K562 (cell line): ENCODE measurements around the gene HES4. TPM values are rescaled to one million over a fixed set of nuclear protein-coding genes. Genes with fewer than 3 reads are reported as not detected.

Experiments
- ATF1 ChIP-seq, 2 experiments: fragments of 450-650 bp in 1 of 2; IDR thresholded peaks; 2 replicates each; pipeline ENCODE4 v1.6.1; 2016; ENCODE audit warnings: missing compliant biosample characterization in 1 of 2, missing genetic modification characterization in 1 of 2
- CC2D1A ChIP-seq: fragments of 450-650 bp; IDR thresholded peaks from 2 replicates; pipeline ENCODE4 v1.6.1; 2017; ENCODE audit warnings: mild to moderate bottlenecking
- EP400 ChIP-seq: fragments of 450-650 bp; IDR thresholded peaks from 2 replicates; pipeline ENCODE4 v1.6.1; 2017; ENCODE audit warnings: antibody characterized with exemption, mild to moderate bottlenecking, moderate library complexity
- GATAD2B ChIP-seq: fragments of 450-650 bp; IDR thresholded peaks from 2 replicates; pipeline ENCODE4 v1.6.1; 2017; ENCODE audit warnings: mild to moderate bottlenecking, borderline replicate concordance
- HDAC3 ChIP-seq: fragments of 450-650 bp; IDR thresholded peaks from 2 replicates; pipeline ENCODE4 v1.6.1; 2018; ENCODE audit warnings: borderline replicate concordance, mild to moderate bottlenecking, moderate library complexity; ENCODE audit not compliant: partially characterized antibody
- KLF13 ChIP-seq: fragments of 450-650 bp; IDR thresholded peaks from 2 replicates; pipeline ENCODE4 v1.6.1; 2016; ENCODE audit warnings: missing genetic modification characterization, low read depth, mild to moderate bottlenecking, missing compliant biosample characterization, moderate library complexity, borderline replicate concordance
- SP2 ChIP-seq: IDR thresholded peaks from 2 replicates; pipeline ENCODE4 v1.6.1; 2011; ENCODE audit warnings: mild to moderate bottlenecking, low read depth, low read length, moderate library complexity; ENCODE audit not compliant: poor library complexity, severe bottlenecking; ENCODE audit errors: extremely low read depth
- TAF7 ChIP-seq: fragments of 450-650 bp; IDR thresholded peaks from 2 replicates; pipeline ENCODE4 v1.6.1; 2016; ENCODE audit warnings: missing genetic modification characterization, missing compliant biosample characterization
- ZNF165 ChIP-seq: fragments of 250-450 bp; sonication (Bioruptor Pico); IDR thresholded peaks from 2 replicates; pipeline ENCODE4 v1.4.0; 2020; ENCODE audit warnings: borderline replicate concordance
- ZNF354B ChIP-seq: fragments of 250-450 bp; sonication (Bioruptor Pico); IDR thresholded peaks from 2 replicates; pipeline ENCODE4 v1.4.0; 2020
- polyA plus RNA-seq, 8 experiments: library from polyadenylated mRNA; depleted of rRNA in 4 of 8; stranded (reverse) in 5 of 8; unstranded in 3 of 8; fragments of >200 nt; fragmentation: Nextera tagmentation in 2 of 8; fragmentation: Illumina TruSeq in 1 of 8; extraction: Ambion mirVana in 2 of 8; extraction: Trizol in 1 of 8; gene quantifications; 2 replicates each; pipeline versions ENCODE4 v1.2.1 to v1.2.3, GENCODE V29; 2011 to 2014; ENCODE audit warnings: inconsistent platforms in 1 of 8, missing spikeins in 1 of 8
- total RNA-seq, 7 experiments: library from RNA; depleted of rRNA in 6 of 7; stranded (reverse); fragments of >200 nt in 6 of 7; fragmentation: Illumina TruSeq in 2 of 7; extraction: Trizol in 2 of 7; gene quantifications; 2 replicates each; pipeline versions ENCODE4 v1.2.1 to v1.2.3, GENCODE V29; 2011 to 2021; ENCODE audit warnings: low replicate concordance in 1 of 7
- TF ChIP-seq, protein P1 (sequence below): fragments of 450-650 bp; conservative IDR thresholded peaks from 2 replicates; pipeline ENCODE4 v1.6.1; 2016; ENCODE audit warnings: missing genetic modification characterization, low read depth, mild to moderate bottlenecking, control low read depth, missing compliant biosample characterization
- TF ChIP-seq, protein P2 (sequence below): fragments of 150-350 bp; conservative IDR thresholded peaks from 2 replicates; pipeline ENCODE4 v1.6.1; 2014; ENCODE audit warnings: low read length
- TF ChIP-seq, protein P3 (sequence below): fragments of 450-650 bp; IDR thresholded peaks from 2 replicates; pipeline ENCODE4 v1.6.1; 2017; ENCODE audit warnings: antibody characterized with exemption, mild to moderate bottlenecking
- TF ChIP-seq, protein P4 (sequence below), 2 experiments: fragments of 450-650 bp in 1 of 2; sonication (generic) in 1 of 2; formaldehyde crosslinking; conservative IDR thresholded peaks; 2 replicates each; pipeline versions ENCODE4 v1.4.0 to v1.8.1; 2020 to 2022; ENCODE audit warnings: mild to moderate bottlenecking in 1 of 2, missing genetic modification reagents in 1 of 2
- TF ChIP-seq, protein P5 (sequence below): sonication (generic); formaldehyde crosslinking; IDR thresholded peaks from 2 replicates; pipeline ENCODE4 v1.8.0; 2022; ENCODE audit warnings: missing genetic modification reagents, mild to moderate bottlenecking, borderline replicate concordance

HES4 gene
- total and polyA plus RNA-seq, 9 of the 15 experiments (the other 6 are each of a cell fraction or from before 2014, with no cell fraction given) = 0.21 to 43.7 (median 5.3) TPM; not detected in 2

- TF ChIP-seq GATAD2B (peak; percentile 81), TAF7 (tag) (no peak), CC2D1A (peak; percentile 90; the same call in 1 of the 2 replicates), SP2 (peak; percentile 7), KLF13 (tag) (peak; percentile 88; the same call in 1 of the 2 replicates), ATF1 (CRISPR knock-in tag; IDR thresholded peaks at IDR 0.05) (no peak), ATF1 (tag; IDR thresholded peaks at IDR 0.05) (peak; percentile 31; the same call in 1 of the 2 replicates), HDAC3 (no peak), ZNF165 (CRISPR knock-in tag) (0 out of 2 replicates have a peak, but pooled peaks have one; percentile 33), ZNF354B (CRISPR knock-in tag) (no peak), EP400 (no peak)
- TF ChIP-seq, protein P1, sequence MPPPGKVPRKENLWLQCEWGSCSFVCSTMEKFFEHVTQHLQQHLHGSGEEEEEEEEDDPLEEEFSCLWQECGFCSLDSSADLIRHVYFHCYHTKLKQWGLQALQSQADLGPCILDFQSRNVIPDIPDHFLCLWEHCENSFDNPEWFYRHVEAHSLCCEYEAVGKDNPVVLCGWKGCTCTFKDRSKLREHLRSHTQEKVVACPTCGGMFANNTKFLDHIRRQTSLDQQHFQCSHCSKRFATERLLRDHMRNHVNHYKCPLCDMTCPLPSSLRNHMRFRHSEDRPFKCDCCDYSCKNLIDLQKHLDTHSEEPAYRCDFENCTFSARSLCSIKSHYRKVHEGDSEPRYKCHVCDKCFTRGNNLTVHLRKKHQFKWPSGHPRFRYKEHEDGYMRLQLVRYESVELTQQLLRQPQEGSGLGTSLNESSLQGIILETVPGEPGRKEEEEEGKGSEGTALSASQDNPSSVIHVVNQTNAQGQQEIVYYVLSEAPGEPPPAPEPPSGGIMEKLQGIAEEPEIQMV (tag) = peak; percentile 90
- TF ChIP-seq, protein P2, sequence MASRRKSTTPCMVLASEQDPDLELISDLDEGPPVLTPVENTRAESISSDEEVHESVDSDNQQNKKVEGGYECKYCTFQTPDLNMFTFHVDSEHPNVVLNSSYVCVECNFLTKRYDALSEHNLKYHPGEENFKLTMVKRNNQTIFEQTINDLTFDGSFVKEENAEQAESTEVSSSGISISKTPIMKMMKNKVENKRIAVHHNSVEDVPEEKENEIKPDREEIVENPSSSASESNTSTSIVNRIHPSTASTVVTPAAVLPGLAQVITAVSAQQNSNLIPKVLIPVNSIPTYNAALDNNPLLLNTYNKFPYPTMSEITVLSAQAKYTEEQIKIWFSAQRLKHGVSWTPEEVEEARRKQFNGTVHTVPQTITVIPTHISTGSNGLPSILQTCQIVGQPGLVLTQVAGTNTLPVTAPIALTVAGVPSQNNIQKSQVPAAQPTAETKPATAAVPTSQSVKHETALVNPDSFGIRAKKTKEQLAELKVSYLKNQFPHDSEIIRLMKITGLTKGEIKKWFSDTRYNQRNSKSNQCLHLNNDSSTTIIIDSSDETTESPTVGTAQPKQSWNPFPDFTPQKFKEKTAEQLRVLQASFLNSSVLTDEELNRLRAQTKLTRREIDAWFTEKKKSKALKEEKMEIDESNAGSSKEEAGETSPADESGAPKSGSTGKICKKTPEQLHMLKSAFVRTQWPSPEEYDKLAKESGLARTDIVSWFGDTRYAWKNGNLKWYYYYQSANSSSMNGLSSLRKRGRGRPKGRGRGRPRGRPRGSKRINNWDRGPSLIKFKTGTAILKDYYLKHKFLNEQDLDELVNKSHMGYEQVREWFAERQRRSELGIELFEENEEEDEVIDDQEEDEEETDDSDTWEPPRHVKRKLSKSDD = no peak
- TF ChIP-seq, protein P3, sequence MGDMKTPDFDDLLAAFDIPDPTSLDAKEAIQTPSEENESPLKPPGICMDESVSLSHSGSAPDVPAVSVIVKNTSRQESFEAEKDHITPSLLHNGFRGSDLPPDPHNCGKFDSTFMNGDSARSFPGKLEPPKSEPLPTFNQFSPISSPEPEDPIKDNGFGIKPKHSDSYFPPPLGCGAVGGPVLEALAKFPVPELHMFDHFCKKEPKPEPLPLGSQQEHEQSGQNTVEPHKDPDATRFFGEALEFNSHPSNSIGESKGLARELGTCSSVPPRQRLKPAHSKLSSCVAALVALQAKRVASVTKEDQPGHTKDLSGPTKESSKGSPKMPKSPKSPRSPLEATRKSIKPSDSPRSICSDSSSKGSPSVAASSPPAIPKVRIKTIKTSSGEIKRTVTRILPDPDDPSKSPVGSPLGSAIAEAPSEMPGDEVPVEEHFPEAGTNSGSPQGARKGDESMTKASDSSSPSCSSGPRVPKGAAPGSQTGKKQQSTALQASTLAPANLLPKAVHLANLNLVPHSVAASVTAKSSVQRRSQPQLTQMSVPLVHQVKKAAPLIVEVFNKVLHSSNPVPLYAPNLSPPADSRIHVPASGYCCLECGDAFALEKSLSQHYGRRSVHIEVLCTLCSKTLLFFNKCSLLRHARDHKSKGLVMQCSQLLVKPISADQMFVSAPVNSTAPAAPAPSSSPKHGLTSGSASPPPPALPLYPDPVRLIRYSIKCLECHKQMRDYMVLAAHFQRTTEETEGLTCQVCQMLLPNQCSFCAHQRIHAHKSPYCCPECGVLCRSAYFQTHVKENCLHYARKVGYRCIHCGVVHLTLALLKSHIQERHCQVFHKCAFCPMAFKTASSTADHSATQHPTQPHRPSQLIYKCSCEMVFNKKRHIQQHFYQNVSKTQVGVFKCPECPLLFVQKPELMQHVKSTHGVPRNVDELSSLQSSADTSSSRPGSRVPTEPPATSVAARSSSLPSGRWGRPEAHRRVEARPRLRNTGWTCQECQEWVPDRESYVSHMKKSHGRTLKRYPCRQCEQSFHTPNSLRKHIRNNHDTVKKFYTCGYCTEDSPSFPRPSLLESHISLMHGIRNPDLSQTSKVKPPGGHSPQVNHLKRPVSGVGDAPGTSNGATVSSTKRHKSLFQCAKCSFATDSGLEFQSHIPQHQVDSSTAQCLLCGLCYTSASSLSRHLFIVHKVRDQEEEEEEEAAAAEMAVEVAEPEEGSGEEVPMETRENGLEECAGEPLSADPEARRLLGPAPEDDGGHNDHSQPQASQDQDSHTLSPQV = no peak
- TF ChIP-seq, protein P4, sequence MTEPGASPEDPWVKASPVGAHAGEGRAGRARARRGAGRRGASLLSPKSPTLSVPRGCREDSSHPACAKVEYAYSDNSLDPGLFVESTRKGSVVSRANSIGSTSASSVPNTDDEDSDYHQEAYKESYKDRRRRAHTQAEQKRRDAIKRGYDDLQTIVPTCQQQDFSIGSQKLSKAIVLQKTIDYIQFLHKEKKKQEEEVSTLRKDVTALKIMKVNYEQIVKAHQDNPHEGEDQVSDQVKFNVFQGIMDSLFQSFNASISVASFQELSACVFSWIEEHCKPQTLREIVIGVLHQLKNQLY (CRISPR knock-in tag; conservative IDR thresholded peaks at IDR 0.05) = no peak
- TF ChIP-seq, protein P5, sequence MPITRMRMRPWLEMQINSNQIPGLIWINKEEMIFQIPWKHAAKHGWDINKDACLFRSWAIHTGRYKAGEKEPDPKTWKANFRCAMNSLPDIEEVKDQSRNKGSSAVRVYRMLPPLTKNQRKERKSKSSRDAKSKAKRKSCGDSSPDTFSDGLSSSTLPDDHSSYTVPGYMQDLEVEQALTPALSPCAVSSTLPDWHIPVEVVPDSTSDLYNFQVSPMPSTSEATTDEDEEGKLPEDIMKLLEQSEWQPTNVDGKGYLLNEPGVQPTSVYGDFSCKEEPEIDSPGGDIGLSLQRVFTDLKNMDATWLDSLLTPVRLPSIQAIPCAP (CRISPR knock-in tag) = no peak
Observed at GRCh38 chr1:1019122-1019999, 19.5 kb upstream of the HES4 start (continued).
